GM12891 (cell line): ENCODE results near the gene OR6X1.

Experiments
- PAX5 ChIP-seq: IDR thresholded peaks from 2 replicates; pipeline ENCODE4 v1.6.1; 2011; ENCODE audit warnings: low read length, moderate library complexity, mild to moderate bottlenecking; ENCODE audit not compliant: insufficient read depth, severe bottlenecking
- POLR2A ChIP-seq: IDR thresholded peaks from 2 replicates; pipeline ENCODE4 v1.6.1; 2011; ENCODE audit warnings: low read depth, low read length, control low read depth
- POLR2AphosphoS5 ChIP-seq: IDR thresholded peaks from 2 replicates; pipeline ENCODE4 v1.6.1; 2011; ENCODE audit warnings: low read depth, low read length, control low read depth
- SPI1 ChIP-seq: IDR thresholded peaks from 2 replicates; pipeline ENCODE4 v1.6.1; 2011; ENCODE audit warnings: low read depth, low read length, control low read depth
- TAF1 ChIP-seq: IDR thresholded peaks from 2 replicates; pipeline ENCODE4 v1.6.1; 2011; ENCODE audit warnings: low read depth, low read length, control low read depth

- no peak for TF ChIP-seq POLR2A
- TF ChIP-seq POLR2AphosphoS5, result no peak
- TF ChIP-seq PAX5, result no peak
- no peak for TF ChIP-seq TAF1
- no peak for TF ChIP-seq SPI1
These were observed 43.8 kb upstream of the OR6X1 start for GRCh38 chr11:123798079-123798478.
